Colon (tissue), 2 donors: ENCODE measurements around the gene RTL5.

Experiments used
- FAIRE-seq: peaks from 2 replicates; lab custom pipeline; 2012; peaks lifted over from hg19 to GRCh38; lab: Jason Lieb, UNC
- donor health status: control.
- donor health status: control.

RTL5 gene

GRCh38 chrX:72129661-72130060 lies 2.1 kb downstream of the RTL5 start:
- FAIRE-seq = no peak

- no peak for FAIRE-seq
Observed at GRCh38 chrX:72128881-72129280, 2.8 kb downstream of the RTL5 start.

GRCh38 chrX:72128183-72128834 lies 3.4 kb downstream of the RTL5 start:
- FAIRE-seq = no peak

- no peak for FAIRE-seq
Observed at GRCh38 chrX:72127332-72127731, 4.4 kb downstream of the RTL5 start.

GRCh38 chrX:72126539-72127140 lies 5.1 kb downstream of the RTL5 start:
- FAIRE-seq = no peak

GRCh38 chrX:72126048-72126415 lies 5.7 kb downstream of the RTL5 start:
- no peak for FAIRE-seq

- no peak for FAIRE-seq
Observed at GRCh38 chrX:72125331-72126047, 6.2 kb downstream of the RTL5 start.

GRCh38 chrX:72124540-72125201 lies 7.0 kb downstream of the RTL5 start:
- FAIRE-seq = no peak

- no peak for FAIRE-seq
Observed at GRCh38 chrX:72123471-72124185, 8.1 kb downstream of the RTL5 start.

- FAIRE-seq = no peak
Observed at GRCh38 chrX:72122621-72123337, 8.9 kb downstream of the RTL5 start.

GRCh38 chrX:72121383-72121782 lies 10.3 kb downstream of the RTL5 start:
- FAIRE-seq = no peak

- no peak for FAIRE-seq
Observed at GRCh38 chrX:72120837-72121236, 10.9 kb downstream of the RTL5 start.

GRCh38 chrX:72117636-72118210 lies 14.0 kb downstream of the RTL5 start:
- FAIRE-seq = no peak

GRCh38 chrX:72115380-72115779 lies 16.3 kb downstream of the RTL5 start:
- FAIRE-seq = no peak

- no peak for FAIRE-seq
Observed at GRCh38 chrX:72114807-72115206, 16.9 kb downstream of the RTL5 start.

- no peak for FAIRE-seq
Observed at GRCh38 chrX:72114306-72114705, 17.4 kb downstream of the RTL5 start.

- no peak for FAIRE-seq
Observed at GRCh38 chrX:72113461-72113860, 18.3 kb downstream of the RTL5 start.

- no peak for FAIRE-seq
Observed at GRCh38 chrX:72110876-72111708, 20.6 kb downstream of the RTL5 start.

GRCh38 chrX:72110051-72110875 lies 21.5 kb downstream of the RTL5 start:
- no peak for FAIRE-seq

- FAIRE-seq = no peak
Observed at GRCh38 chrX:72108666-72109065, 23.0 kb downstream of the RTL5 start.
